ENCODE data around the gene SIAH1. TPM values are rescaled to one million over a fixed set of nuclear protein-coding genes. Genes with fewer than 3 reads are reported as not detected.

The SIAH1 gene
- total RNA-seq, 1 experiment from 2014 or later, result 22.7 TPM

DNA sequence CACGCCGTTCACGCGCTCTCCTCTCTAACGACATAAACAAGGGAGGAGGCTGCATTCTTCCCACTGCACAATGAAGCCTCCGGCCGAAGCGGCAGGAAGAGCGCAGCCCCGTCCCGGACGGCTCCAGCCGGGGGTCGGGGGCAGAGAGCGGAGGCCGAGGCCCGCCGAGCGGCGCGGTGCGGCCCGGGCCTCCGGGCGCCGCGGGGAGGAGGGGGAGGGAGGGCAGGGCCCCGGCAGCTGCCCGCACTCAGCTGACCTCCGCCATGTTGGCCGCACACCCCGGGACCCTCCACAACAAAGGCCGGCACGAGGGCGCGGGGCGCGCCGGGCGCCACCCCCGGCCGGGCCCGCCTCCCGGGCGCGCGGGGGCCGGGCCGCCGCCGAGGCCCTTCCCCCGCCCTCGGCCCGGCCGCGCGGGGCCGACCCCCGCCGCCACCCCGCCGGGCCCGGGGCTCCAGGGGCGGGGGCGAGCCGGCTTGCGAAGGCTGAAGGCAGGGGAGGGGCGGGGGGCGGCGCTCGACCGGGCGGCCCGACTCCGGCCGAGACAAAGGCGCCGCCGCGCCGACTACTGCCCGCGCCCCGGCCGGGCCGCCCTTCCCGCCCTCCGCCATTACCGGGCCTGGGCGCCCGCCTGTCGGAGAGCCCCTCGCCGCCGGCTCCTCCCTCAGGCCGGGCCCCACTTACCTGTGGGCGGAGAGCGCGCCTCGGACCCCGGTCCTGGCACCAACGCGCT lies 527 bp downstream of the SIAH1 start:
- Histone ChIP-seq H3K9ac (ENCODE audit: low read length) (peak overlapping the region; percentile 86), H2AFZ (ENCODE audit: low read depth, low read length, poor library complexity, severe bottlenecking) (no peak overlapping the region), H3K27ac (ENCODE audit: low read depth, low read length) (peak overlapping the region; percentile 94), H3K4me3 (replicated peaks in 1 of 2; ENCODE audit: low read depth in 1 of 2, low read length in 2 of 2) (peak overlapping the region; percentile 85), H3K79me2 (ENCODE audit: insufficient read depth, low read length) (peaks cover 48% of the 10 kb centered on the region), H3K4me1 (ENCODE audit: control insufficient read depth in 1 of 2, insufficient read depth in 2 of 2, low read length in 2 of 2) (peaks cover 13 to 19% of the 10 kb centered on the region in 2 experiments; a peak in 3 of 4 replicates), H4K20me1 (ENCODE audit: insufficient read depth) (peaks cover 15% of the 10 kb centered on the region; the same call in 1 of the 2 replicates), H3K9me3 (ENCODE audit: control insufficient read depth in 1 of 2, insufficient read depth in 1 of 2, low read depth in 1 of 2, low read length in 2 of 2) (no peaks in the 10 kb centered on the region), H3K36me3 (ENCODE audit: control insufficient read depth in 1 of 2, insufficient read depth in 2 of 2, low read length in 2 of 2) (no peaks in the 10 kb centered on the region), H3K9me2 (ENCODE audit: insufficient read depth) (no peaks in the 10 kb centered on the region), H3K4me2 (ENCODE audit: low read length) (peak overlapping the region; percentile 98), H3K27me3 (ENCODE audit: insufficient read depth, low read length) (no peaks in the 10 kb centered on the region)
- ChIA-PET CTCF (no interaction called here), POLR2A (no interaction called here), RAD21 (ENCODE audit: low non-redundant PET in 1 of 2, low total read pairs in 2 of 2, uncharacterized antibody in 2 of 2, unreplicated experiment in 2 of 2) (interaction anchor here (0.5 to 0.6 kb wide), 3 partner anchors 19 to 796 kb away, joined by 3 to 4 read pairs (median 3); no protein-coding TSS in a partner anchor)
- no TSS peak for BruUV-seq (replicated peaks)
- ATAC-seq (peak; percentile 73), DNase-seq (ENCODE audit: low read depth, low spot score) (no peak)
- intact Hi-C loops (cut with micrococcal nuclease), result no loop called here
- TF ChIP-seq RAD21 (IDR thresholded peaks at IDR 0.05; ENCODE audit: low read depth) (no peak), TCF7L2 (IDR thresholded peaks at IDR 0.05; ENCODE audit: borderline replicate concordance, extremely low read depth, insufficient read depth, insufficient read length) (no peak), ZNF274 (IDR thresholded peaks at IDR 0.05; ENCODE audit: low read depth, low read length) (no peak), SP1 (IDR thresholded peaks at IDR 0.05; ENCODE audit: low read depth) (no peak), SRF (IDR thresholded peaks at IDR 0.05; ENCODE audit: low read depth) (no peak), ZFX (IDR thresholded peaks at IDR 0.05) (peak; percentile 86), CEBPB (IDR thresholded peaks at IDR 0.05; ENCODE audit: low read depth) (no peak), FOSL1 (IDR thresholded peaks at IDR 0.05; ENCODE audit: low read depth) (no peak), EGR1 (IDR thresholded peaks at IDR 0.05; ENCODE audit: low read depth) (0 out of 2 replicates have a peak, but pooled peaks have one; percentile 1), SIN3A (IDR thresholded peaks at IDR 0.05; ENCODE audit: low read depth) (no peak), CBX3 (IDR thresholded peaks at IDR 0.05; ENCODE audit: low read depth) (no peak), JUND (IDR thresholded peaks at IDR 0.05) (no peak), YY1 (IDR thresholded peaks at IDR 0.05; ENCODE audit: extremely low read depth, insufficient replicate concordance, low read depth, low read length) (peak; percentile 75), EZH2phosphoT487 (IDR thresholded peaks at IDR 0.05; ENCODE audit: borderline replicate concordance) (no peak)
- TF ChIP-seq, protein P1, sequence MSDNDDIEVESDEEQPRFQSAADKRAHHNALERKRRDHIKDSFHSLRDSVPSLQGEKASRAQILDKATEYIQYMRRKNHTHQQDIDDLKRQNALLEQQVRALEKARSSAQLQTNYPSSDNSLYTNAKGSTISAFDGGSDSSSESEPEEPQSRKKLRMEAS (IDR thresholded peaks at IDR 0.05), result no peak
- TF ChIP-seq, protein P2, sequence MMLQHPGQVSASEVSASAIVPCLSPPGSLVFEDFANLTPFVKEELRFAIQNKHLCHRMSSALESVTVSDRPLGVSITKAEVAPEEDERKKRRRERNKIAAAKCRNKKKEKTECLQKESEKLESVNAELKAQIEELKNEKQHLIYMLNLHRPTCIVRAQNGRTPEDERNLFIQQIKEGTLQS (IDR thresholded peaks at IDR 0.05), result no peak
- TF ChIP-seq, protein P3, sequence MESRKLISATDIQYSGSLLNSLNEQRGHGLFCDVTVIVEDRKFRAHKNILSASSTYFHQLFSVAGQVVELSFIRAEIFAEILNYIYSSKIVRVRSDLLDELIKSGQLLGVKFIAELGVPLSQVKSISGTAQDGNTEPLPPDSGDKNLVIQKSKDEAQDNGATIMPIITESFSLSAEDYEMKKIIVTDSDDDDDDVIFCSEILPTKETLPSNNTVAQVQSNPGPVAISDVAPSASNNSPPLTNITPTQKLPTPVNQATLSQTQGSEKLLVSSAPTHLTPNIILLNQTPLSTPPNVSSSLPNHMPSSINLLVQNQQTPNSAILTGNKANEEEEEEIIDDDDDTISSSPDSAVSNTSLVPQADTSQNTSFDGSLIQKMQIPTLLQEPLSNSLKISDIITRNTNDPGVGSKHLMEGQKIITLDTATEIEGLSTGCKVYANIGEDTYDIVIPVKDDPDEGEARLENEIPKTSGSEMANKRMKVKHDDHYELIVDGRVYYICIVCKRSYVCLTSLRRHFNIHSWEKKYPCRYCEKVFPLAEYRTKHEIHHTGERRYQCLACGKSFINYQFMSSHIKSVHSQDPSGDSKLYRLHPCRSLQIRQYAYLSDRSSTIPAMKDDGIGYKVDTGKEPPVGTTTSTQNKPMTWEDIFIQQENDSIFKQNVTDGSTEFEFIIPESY (IDR thresholded peaks at IDR 0.05; ENCODE audit: extremely low read depth, insufficient replicate concordance, low read length), result no peak
- TF ChIP-seq, protein P4, sequence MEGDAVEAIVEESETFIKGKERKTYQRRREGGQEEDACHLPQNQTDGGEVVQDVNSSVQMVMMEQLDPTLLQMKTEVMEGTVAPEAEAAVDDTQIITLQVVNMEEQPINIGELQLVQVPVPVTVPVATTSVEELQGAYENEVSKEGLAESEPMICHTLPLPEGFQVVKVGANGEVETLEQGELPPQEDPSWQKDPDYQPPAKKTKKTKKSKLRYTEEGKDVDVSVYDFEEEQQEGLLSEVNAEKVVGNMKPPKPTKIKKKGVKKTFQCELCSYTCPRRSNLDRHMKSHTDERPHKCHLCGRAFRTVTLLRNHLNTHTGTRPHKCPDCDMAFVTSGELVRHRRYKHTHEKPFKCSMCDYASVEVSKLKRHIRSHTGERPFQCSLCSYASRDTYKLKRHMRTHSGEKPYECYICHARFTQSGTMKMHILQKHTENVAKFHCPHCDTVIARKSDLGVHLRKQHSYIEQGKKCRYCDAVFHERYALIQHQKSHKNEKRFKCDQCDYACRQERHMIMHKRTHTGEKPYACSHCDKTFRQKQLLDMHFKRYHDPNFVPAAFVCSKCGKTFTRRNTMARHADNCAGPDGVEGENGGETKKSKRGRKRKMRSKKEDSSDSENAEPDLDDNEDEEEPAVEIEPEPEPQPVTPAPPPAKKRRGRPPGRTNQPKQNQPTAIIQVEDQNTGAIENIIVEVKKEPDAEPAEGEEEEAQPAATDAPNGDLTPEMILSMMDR (IDR thresholded peaks at IDR 0.05 in 2 of 3, conservative IDR thresholded peaks at IDR 0.05 in 1 of 3; ENCODE audit: borderline replicate concordance in 1 of 3, insufficient read depth in 1 of 3, low read depth in 2 of 3, low read length in 2 of 3), result no peak
- TF ChIP-seq, protein P5, sequence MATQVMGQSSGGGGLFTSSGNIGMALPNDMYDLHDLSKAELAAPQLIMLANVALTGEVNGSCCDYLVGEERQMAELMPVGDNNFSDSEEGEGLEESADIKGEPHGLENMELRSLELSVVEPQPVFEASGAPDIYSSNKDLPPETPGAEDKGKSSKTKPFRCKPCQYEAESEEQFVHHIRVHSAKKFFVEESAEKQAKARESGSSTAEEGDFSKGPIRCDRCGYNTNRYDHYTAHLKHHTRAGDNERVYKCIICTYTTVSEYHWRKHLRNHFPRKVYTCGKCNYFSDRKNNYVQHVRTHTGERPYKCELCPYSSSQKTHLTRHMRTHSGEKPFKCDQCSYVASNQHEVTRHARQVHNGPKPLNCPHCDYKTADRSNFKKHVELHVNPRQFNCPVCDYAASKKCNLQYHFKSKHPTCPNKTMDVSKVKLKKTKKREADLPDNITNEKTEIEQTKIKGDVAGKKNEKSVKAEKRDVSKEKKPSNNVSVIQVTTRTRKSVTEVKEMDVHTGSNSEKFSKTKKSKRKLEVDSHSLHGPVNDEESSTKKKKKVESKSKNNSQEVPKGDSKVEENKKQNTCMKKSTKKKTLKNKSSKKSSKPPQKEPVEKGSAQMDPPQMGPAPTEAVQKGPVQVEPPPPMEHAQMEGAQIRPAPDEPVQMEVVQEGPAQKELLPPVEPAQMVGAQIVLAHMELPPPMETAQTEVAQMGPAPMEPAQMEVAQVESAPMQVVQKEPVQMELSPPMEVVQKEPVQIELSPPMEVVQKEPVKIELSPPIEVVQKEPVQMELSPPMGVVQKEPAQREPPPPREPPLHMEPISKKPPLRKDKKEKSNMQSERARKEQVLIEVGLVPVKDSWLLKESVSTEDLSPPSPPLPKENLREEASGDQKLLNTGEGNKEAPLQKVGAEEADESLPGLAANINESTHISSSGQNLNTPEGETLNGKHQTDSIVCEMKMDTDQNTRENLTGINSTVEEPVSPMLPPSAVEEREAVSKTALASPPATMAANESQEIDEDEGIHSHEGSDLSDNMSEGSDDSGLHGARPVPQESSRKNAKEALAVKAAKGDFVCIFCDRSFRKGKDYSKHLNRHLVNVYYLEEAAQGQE (IDR thresholded peaks at IDR 0.05; ENCODE audit: low read depth), result no peak
